ENCODE data around the gene MAMLD1.

MAMLD1 gene

GRCh38 chrX:150558424-150558823 lies 195.3 kb downstream of the MAMLD1 start:
- no peaks in the 10 kb centered on the region for H3K4me1 ChIP-seq (ENCODE audit: control insufficient read depth, insufficient read depth, low read length)
- H3K27me3 ChIP-seq (replicated peaks; ENCODE audit: control insufficient read depth, insufficient read depth, low read length), result peaks cover 15% of the 10 kb centered on the region
- no peaks in the 10 kb centered on the region for H3K36me3 ChIP-seq (ENCODE audit: control insufficient read depth, insufficient read depth, low read length, severe bottlenecking)
- H3K9me3 ChIP-seq (ENCODE audit: control insufficient read depth, low read length), result peaks cover 9% of the 10 kb centered on the region
- no peak overlapping the region for H3K4me3 ChIP-seq (ENCODE audit: low read length)
- no peak overlapping the region for H3K9ac ChIP-seq (ENCODE audit: low read length)
- DNase-seq (ENCODE audit: low read depth), result no peak

Measured in adipocyte (in vitro differentiated cells).